ENCODE measurements around the gene RASSF5.
"Not testable (repeated sequence)": the region's sequence is repeated elsewhere in the genome, so short reads cannot be mapped to it uniquely, and the experiment has no call there.

DNA sequence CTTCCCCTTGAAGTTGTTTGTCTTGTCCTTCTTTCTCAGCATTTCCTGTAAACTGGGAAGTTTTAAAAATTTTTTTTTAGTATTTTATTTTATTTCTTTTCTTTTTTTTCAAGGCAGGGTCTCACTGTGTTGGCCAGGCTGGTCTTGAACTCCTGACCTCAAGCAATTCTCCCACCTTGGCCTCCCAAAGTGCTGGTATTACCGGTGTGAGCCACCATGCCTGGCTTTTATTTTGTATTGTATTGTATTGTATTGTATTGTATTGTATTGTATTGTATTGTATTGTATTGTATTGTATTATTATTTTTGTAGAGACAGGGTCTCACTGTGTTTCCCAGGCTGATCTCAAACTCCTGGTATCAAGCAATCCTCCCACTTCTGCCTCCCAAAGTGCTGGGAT is 23.5 kb upstream of the RASSF5 start:
- TF ChIP-seq EP300 (IDR thresholded peaks at IDR 0.05); CTCF (IDR thresholded peaks at IDR 0.05); POLR2A (IDR thresholded peaks at IDR 0.05; ENCODE audit: low read length); CBX8 (IDR thresholded peaks at IDR 0.05); HOXB13 (CRISPR knock-in tag; IDR thresholded peaks at IDR 0.05; ENCODE audit: low read depth); FOSL2 (IDR thresholded peaks at IDR 0.05); FOSL2 (CRISPR knock-in tag; IDR thresholded peaks at IDR 0.05); JUN (IDR thresholded peaks at IDR 0.05); MAZ (IDR thresholded peaks at IDR 0.05; ENCODE audit: borderline replicate concordance, low read depth, low read length); TP53 (CRISPR knock-in tag; IDR thresholded peaks at IDR 0.05); RFX5 (IDR thresholded peaks at IDR 0.05); REST (IDR thresholded peaks at IDR 0.05): not testable (repeated sequence)
